ENCODE results near the gene GPATCH2. TPM values are rescaled to one million over a fixed set of nuclear protein-coding genes. Genes with fewer than 3 reads are reported as not detected.

The GPATCH2 gene
- polyA plus RNA-seq, 2 donors = 2.3 to 3.0 TPM

- Histone ChIP-seq H3K27me3 (ENCODE audit: control insufficient read depth in 1 of 2, insufficient read depth in 2 of 2, low read length in 2 of 2) (no peaks in the 10 kb centered on the region), H3K9me3 (ENCODE audit: control insufficient read depth in 2 of 2, insufficient read depth in 1 of 2, low read depth in 1 of 2, low read length in 1 of 2) (peaks cover 0 to 2% of the 10 kb centered on the region in 2 donors), H3K4me3 (ENCODE audit: low read depth in 1 of 2, low read length in 2 of 2) (no peak overlapping the region), H3K4me1 (ENCODE audit: control insufficient read depth in 2 of 2, insufficient read depth in 2 of 2, low read length in 1 of 2) (no peaks in the 10 kb centered on the region), H3K36me3 (ENCODE audit: control insufficient read depth in 2 of 2, insufficient read depth in 2 of 2, low read length in 1 of 2) (no peaks in the 10 kb centered on the region), H3K27ac (ENCODE audit: low read depth in 2 of 2, low read length in 1 of 2) (no peak overlapping the region)
- 85 to 91% methylated on average over 3 of the region's 3 CpGs for WGBS, 2 donors
Measured at GRCh38 chr1:217437376-217437775, 193.5 kb downstream of the GPATCH2 start.

- no peak overlapping the region for H3K27ac ChIP-seq (ENCODE audit: low read depth in 2 of 2, low read length in 1 of 2)
- peaks cover 0 to 2% of the 10 kb centered on the region in 2 donors for H3K9me3 ChIP-seq (ENCODE audit: control insufficient read depth in 2 of 2, insufficient read depth in 1 of 2, low read depth in 1 of 2, low read length in 1 of 2)
- no peaks in the 10 kb centered on the region for H3K27me3 ChIP-seq (ENCODE audit: control insufficient read depth in 1 of 2, insufficient read depth in 2 of 2, low read length in 2 of 2)
- H3K4me1 ChIP-seq (ENCODE audit: control insufficient read depth in 2 of 2, insufficient read depth in 2 of 2, low read length in 1 of 2) = no peaks in the 10 kb centered on the region
- WGBS, 2 donors = 73 to 87% methylated on average over 4 of the region's 4 CpGs
- H3K36me3 ChIP-seq (ENCODE audit: control insufficient read depth in 2 of 2, insufficient read depth in 2 of 2, low read length in 1 of 2) = no peaks in the 10 kb centered on the region
- H3K4me3 ChIP-seq (ENCODE audit: low read depth in 1 of 2, low read length in 2 of 2) = no peak overlapping the region
Measured at GRCh38 chr1:217435204-217435603, 195.7 kb downstream of the GPATCH2 start.

- H3K27ac ChIP-seq (ENCODE audit: low read depth in 2 of 2, low read length in 1 of 2) = no peak overlapping the region
- H3K9me3 ChIP-seq (ENCODE audit: control insufficient read depth in 2 of 2, insufficient read depth in 1 of 2, low read depth in 1 of 2, low read length in 1 of 2) = peaks cover 0 to 2% of the 10 kb centered on the region in 2 donors
- WGBS, 2 donors = 89% methylated on average over 4 of the region's 4 CpGs
- no peaks in the 10 kb centered on the region for H3K27me3 ChIP-seq (ENCODE audit: control insufficient read depth in 1 of 2, insufficient read depth in 2 of 2, low read length in 2 of 2)
- no peak overlapping the region for H3K4me3 ChIP-seq (ENCODE audit: low read depth in 1 of 2, low read length in 2 of 2)
- H3K36me3 ChIP-seq (ENCODE audit: control insufficient read depth in 2 of 2, insufficient read depth in 2 of 2, low read length in 1 of 2) = no peaks in the 10 kb centered on the region
- H3K4me1 ChIP-seq (ENCODE audit: control insufficient read depth in 2 of 2, insufficient read depth in 2 of 2, low read length in 1 of 2) = no peaks in the 10 kb centered on the region
Measured at GRCh38 chr1:217433664-217434063, 197.2 kb downstream of the GPATCH2 start.

GRCh38 chr1:217432339-217432738, 198.6 kb downstream of the GPATCH2 start:
- no peak overlapping the region for H3K27ac ChIP-seq (ENCODE audit: low read depth in 2 of 2, low read length in 1 of 2)
- H3K27me3 ChIP-seq (ENCODE audit: control insufficient read depth in 1 of 2, insufficient read depth in 2 of 2, low read length in 2 of 2) = no peaks in the 10 kb centered on the region
- no peak overlapping the region for H3K4me3 ChIP-seq (ENCODE audit: low read depth in 1 of 2, low read length in 2 of 2)
- peaks cover 0 to 2% of the 10 kb centered on the region in 2 donors for H3K9me3 ChIP-seq (ENCODE audit: control insufficient read depth in 2 of 2, insufficient read depth in 1 of 2, low read depth in 1 of 2, low read length in 1 of 2)
- no peaks in the 10 kb centered on the region for H3K4me1 ChIP-seq (ENCODE audit: control insufficient read depth in 2 of 2, insufficient read depth in 2 of 2, low read length in 1 of 2)
- H3K36me3 ChIP-seq (ENCODE audit: control insufficient read depth in 2 of 2, insufficient read depth in 2 of 2, low read length in 1 of 2) = no peaks in the 10 kb centered on the region

- no peak overlapping the region for H3K27ac ChIP-seq (ENCODE audit: low read depth in 2 of 2, low read length in 1 of 2)
- no peak overlapping the region for H3K4me3 ChIP-seq (ENCODE audit: low read depth in 1 of 2, low read length in 2 of 2)
- H3K9me3 ChIP-seq (ENCODE audit: control insufficient read depth in 2 of 2, insufficient read depth in 1 of 2, low read depth in 1 of 2, low read length in 1 of 2) = no peaks in the 10 kb centered on the region
- no peaks in the 10 kb centered on the region for H3K27me3 ChIP-seq (ENCODE audit: control insufficient read depth in 1 of 2, insufficient read depth in 2 of 2, low read length in 2 of 2)
- WGBS, 2 donors = 74 to 93% methylated on average over 2 of the region's 2 CpGs
- H3K36me3 ChIP-seq (ENCODE audit: control insufficient read depth in 2 of 2, insufficient read depth in 2 of 2, low read length in 1 of 2) = no peaks in the 10 kb centered on the region
- no peaks in the 10 kb centered on the region for H3K4me1 ChIP-seq (ENCODE audit: control insufficient read depth in 2 of 2, insufficient read depth in 2 of 2, low read length in 1 of 2)
Measured at GRCh38 chr1:217431395-217431794, 199.5 kb downstream of the GPATCH2 start.

GRCh38 chr1:217425422-217425821, 205.5 kb downstream of the GPATCH2 start:
- Histone ChIP-seq H3K27ac (ENCODE audit: low read depth in 2 of 2, low read length in 1 of 2) (no peak overlapping the region), H3K4me3 (ENCODE audit: low read depth in 1 of 2, low read length in 2 of 2) (no peak overlapping the region), H3K36me3 (ENCODE audit: control insufficient read depth in 2 of 2, insufficient read depth in 2 of 2, low read length in 1 of 2) (no peaks in the 10 kb centered on the region), H3K9me3 (ENCODE audit: control insufficient read depth in 2 of 2, insufficient read depth in 1 of 2, low read depth in 1 of 2, low read length in 1 of 2) (no peaks in the 10 kb centered on the region), H3K4me1 (ENCODE audit: control insufficient read depth in 2 of 2, insufficient read depth in 2 of 2, low read length in 1 of 2) (no peaks in the 10 kb centered on the region), H3K27me3 (ENCODE audit: control insufficient read depth in 1 of 2, insufficient read depth in 2 of 2, low read length in 2 of 2) (no peaks in the 10 kb centered on the region)
- WGBS, 2 donors = 56 to 64% methylated on average over 5 of the region's 5 CpGs

- Histone ChIP-seq H3K27ac (ENCODE audit: low read depth in 2 of 2, low read length in 1 of 2) (no peak overlapping the region), H3K36me3 (ENCODE audit: control insufficient read depth in 2 of 2, insufficient read depth in 2 of 2, low read length in 1 of 2) (no peaks in the 10 kb centered on the region), H3K4me3 (ENCODE audit: low read depth in 1 of 2, low read length in 2 of 2) (no peak overlapping the region), H3K4me1 (ENCODE audit: control insufficient read depth in 2 of 2, insufficient read depth in 2 of 2, low read length in 1 of 2) (no peaks in the 10 kb centered on the region), H3K27me3 (ENCODE audit: control insufficient read depth in 1 of 2, insufficient read depth in 2 of 2, low read length in 2 of 2) (no peaks in the 10 kb centered on the region), H3K9me3 (ENCODE audit: control insufficient read depth in 2 of 2, insufficient read depth in 1 of 2, low read depth in 1 of 2, low read length in 1 of 2) (no peaks in the 10 kb centered on the region)
- 32 to 40% methylated on average over 2 of the region's 2 CpGs for WGBS, 2 donors
Measured at GRCh38 chr1:217419194-217419551, 211.7 kb downstream of the GPATCH2 start.

- WGBS, 2 donors = 63 to 67% methylated on average over 14 of the region's 14 CpGs
- H3K36me3 ChIP-seq (ENCODE audit: control insufficient read depth in 2 of 2, insufficient read depth in 2 of 2, low read length in 1 of 2) = no peaks in the 10 kb centered on the region
Measured at GRCh38 chr1:217418269-217419193, 212.4 kb downstream of the GPATCH2 start.

GRCh38 chr1:217417363-217417762, 213.5 kb downstream of the GPATCH2 start:
- Histone ChIP-seq H3K4me1 (ENCODE audit: control insufficient read depth in 2 of 2, insufficient read depth in 2 of 2, low read length in 1 of 2) (no peaks in the 10 kb centered on the region), H3K9me3 (ENCODE audit: control insufficient read depth in 2 of 2, insufficient read depth in 1 of 2, low read depth in 1 of 2, low read length in 1 of 2) (no peaks in the 10 kb centered on the region), H3K27ac (ENCODE audit: low read depth in 2 of 2, low read length in 1 of 2) (no peak overlapping the region), H3K4me3 (ENCODE audit: low read depth in 1 of 2, low read length in 2 of 2) (no peak overlapping the region), H3K27me3 (ENCODE audit: control insufficient read depth in 1 of 2, insufficient read depth in 2 of 2, low read length in 2 of 2) (no peaks in the 10 kb centered on the region), H3K36me3 (ENCODE audit: control insufficient read depth in 2 of 2, insufficient read depth in 2 of 2, low read length in 1 of 2) (no peaks in the 10 kb centered on the region)
- WGBS, 2 donors = 68 to 69% methylated on average over 3 of the region's 3 CpGs

More at GRCh38 chr1:217418269-217419193, 212.4 kb downstream of the GPATCH2 start:
- H3K4me1 ChIP-seq (ENCODE audit: control insufficient read depth in 2 of 2, insufficient read depth in 2 of 2, low read length in 1 of 2) = no peaks in the 10 kb centered on the region
- no peak overlapping the region for H3K27ac ChIP-seq (ENCODE audit: low read depth in 2 of 2, low read length in 1 of 2)
- H3K27me3 ChIP-seq (ENCODE audit: control insufficient read depth in 1 of 2, insufficient read depth in 2 of 2, low read length in 2 of 2) = no peaks in the 10 kb centered on the region
- no peaks in the 10 kb centered on the region for H3K9me3 ChIP-seq (ENCODE audit: control insufficient read depth in 2 of 2, insufficient read depth in 1 of 2, low read depth in 1 of 2, low read length in 1 of 2)
- H3K4me3 ChIP-seq (ENCODE audit: low read depth in 1 of 2, low read length in 2 of 2) = no peak overlapping the region

GRCh38 chr1:217407534-217408001, 223.3 kb downstream of the GPATCH2 start:
- WGBS, 2 donors = 72 to 76% methylated on average over 9 of the region's 9 CpGs
- no peaks in the 10 kb centered on the region for H3K9me3 ChIP-seq (ENCODE audit: control insufficient read depth in 2 of 2, insufficient read depth in 1 of 2, low read depth in 1 of 2, low read length in 1 of 2)
- no peak overlapping the region for H3K27ac ChIP-seq (ENCODE audit: low read depth in 2 of 2, low read length in 1 of 2)
- H3K36me3 ChIP-seq (ENCODE audit: control insufficient read depth in 2 of 2, insufficient read depth in 2 of 2, low read length in 1 of 2) = no peaks in the 10 kb centered on the region
- H3K4me3 ChIP-seq (ENCODE audit: low read depth in 1 of 2, low read length in 2 of 2) = no peak overlapping the region
- no peaks in the 10 kb centered on the region for H3K27me3 ChIP-seq (ENCODE audit: control insufficient read depth in 1 of 2, insufficient read depth in 2 of 2, low read length in 2 of 2)
- no peaks in the 10 kb centered on the region for H3K4me1 ChIP-seq (ENCODE audit: control insufficient read depth in 2 of 2, insufficient read depth in 2 of 2, low read length in 1 of 2)
